Measurements from ENCODE around the gene SMIM31. TPM values are rescaled to one million over a fixed set of nuclear protein-coding genes. Genes with fewer than 3 reads are reported as not detected.

The SMIM31 gene
- polyA plus RNA-seq, 1 of the 3 experiments (the other 2 are of a cell fraction) = not detected

DNA sequence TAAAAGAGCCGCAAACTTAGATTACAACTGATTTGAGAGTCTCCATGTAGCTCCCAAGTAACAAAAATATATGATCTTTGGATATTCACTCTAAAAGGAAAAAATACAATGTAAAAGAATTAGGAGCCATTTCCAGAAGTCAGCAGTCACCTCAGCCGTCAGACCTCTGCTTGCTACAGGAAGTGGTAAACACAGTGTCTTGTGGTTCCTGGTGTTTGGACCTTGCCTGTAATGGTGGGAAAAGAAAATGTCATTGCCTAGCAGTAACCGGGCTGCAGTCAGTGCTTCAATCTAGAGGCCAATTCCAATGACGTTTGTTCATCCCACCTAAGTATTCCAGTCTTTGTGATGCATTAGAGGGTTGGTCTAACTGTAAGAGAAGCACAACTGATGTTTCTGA is 28.9 kb upstream of the SMIM31 start:
- TF ChIP-seq MXI1 (IDR thresholded peaks at IDR 0.05; ENCODE audit: low read depth, low read length) (no peak), RCOR1 (IDR thresholded peaks at IDR 0.05; ENCODE audit: low read length) (no peak), POLR2AphosphoS5 (IDR thresholded peaks at IDR 0.05; ENCODE audit: low read depth, low read length) (no peak), RFX5 (IDR thresholded peaks at IDR 0.05; ENCODE audit: low read length) (no peak), TEAD4 (IDR thresholded peaks at IDR 0.05; ENCODE audit: borderline replicate concordance, insufficient read depth) (no peak), FOXM1 (IDR thresholded peaks at IDR 0.05; ENCODE audit: low read depth) (no peak), TCF12 (IDR thresholded peaks at IDR 0.05) (no peak), FOXJ3 (CRISPR knock-in tag; IDR thresholded peaks at IDR 0.05) (no peak), EZH2phosphoT487 (IDR thresholded peaks at IDR 0.05; ENCODE audit: borderline replicate concordance, low read depth) (no peak), YY1 (IDR thresholded peaks at IDR 0.05; ENCODE audit: low read depth) (no peak), CHD2 (IDR thresholded peaks at IDR 0.05; ENCODE audit: low read length, partially characterized antibody) (no peak), JUND (IDR thresholded peaks at IDR 0.05) (no peak), EP300 (IDR thresholded peaks at IDR 0.05; ENCODE audit: borderline replicate concordance in 1 of 2, low read depth in 1 of 2, low read length in 1 of 2) (no peak), RAD21 (IDR thresholded peaks at IDR 0.05; ENCODE audit: low read length) (no peak)
- TF ChIP-seq, protein P1, sequence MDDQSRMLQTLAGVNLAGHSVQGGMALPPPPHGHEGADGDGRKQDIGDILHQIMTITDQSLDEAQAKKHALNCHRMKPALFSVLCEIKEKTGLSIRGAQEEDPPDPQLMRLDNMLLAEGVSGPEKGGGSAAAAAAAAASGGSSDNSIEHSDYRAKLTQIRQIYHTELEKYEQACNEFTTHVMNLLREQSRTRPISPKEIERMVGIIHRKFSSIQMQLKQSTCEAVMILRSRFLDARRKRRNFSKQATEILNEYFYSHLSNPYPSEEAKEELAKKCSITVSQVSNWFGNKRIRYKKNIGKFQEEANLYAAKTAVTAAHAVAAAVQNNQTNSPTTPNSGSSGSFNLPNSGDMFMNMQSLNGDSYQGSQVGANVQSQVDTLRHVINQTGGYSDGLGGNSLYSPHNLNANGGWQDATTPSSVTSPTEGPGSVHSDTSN (IDR thresholded peaks at IDR 0.05) = no peak
- TF ChIP-seq, protein P2, sequence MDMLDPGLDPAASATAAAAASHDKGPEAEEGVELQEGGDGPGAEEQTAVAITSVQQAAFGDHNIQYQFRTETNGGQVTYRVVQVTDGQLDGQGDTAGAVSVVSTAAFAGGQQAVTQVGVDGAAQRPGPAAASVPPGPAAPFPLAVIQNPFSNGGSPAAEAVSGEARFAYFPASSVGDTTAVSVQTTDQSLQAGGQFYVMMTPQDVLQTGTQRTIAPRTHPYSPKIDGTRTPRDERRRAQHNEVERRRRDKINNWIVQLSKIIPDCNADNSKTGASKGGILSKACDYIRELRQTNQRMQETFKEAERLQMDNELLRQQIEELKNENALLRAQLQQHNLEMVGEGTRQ (IDR thresholded peaks at IDR 0.05; ENCODE audit: borderline replicate concordance, low read depth, low read length) = no peak
- TF ChIP-seq, protein P3, sequence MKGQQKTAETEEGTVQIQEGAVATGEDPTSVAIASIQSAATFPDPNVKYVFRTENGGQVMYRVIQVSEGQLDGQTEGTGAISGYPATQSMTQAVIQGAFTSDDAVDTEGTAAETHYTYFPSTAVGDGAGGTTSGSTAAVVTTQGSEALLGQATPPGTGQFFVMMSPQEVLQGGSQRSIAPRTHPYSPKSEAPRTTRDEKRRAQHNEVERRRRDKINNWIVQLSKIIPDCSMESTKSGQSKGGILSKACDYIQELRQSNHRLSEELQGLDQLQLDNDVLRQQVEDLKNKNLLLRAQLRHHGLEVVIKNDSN (IDR thresholded peaks at IDR 0.05; ENCODE audit: borderline replicate concordance, low read depth) = no peak
- no peaks in the 10 kb centered on the region for H3K4me1 ChIP-seq (ENCODE audit: control insufficient read depth in 1 of 2, insufficient read depth in 2 of 2, low read depth in 1 of 2, low read length in 1 of 2)
- H3K79me2 ChIP-seq (ENCODE audit: insufficient read depth) = no peaks in the 10 kb centered on the region
- no peaks in the 10 kb centered on the region for H3K9me2 ChIP-seq
- WGBS (ENCODE audit: low lambda C conversion rate) = 4% methylated on average over 4 of the region's 4 CpGs
- DNase-seq = no peak
- no peaks in the 10 kb centered on the region for H4K20me1 ChIP-seq (ENCODE audit: insufficient read depth)
- H3K27me3 ChIP-seq (ENCODE audit: insufficient read depth) = no peaks in the 10 kb centered on the region; the same call in 1 of the 2 replicates
- no peak overlapping the region for H3K4me3 ChIP-seq (ENCODE audit: low read depth in 2 of 2, low read length in 1 of 2)
- no peaks in the 10 kb centered on the region for H3F3A ChIP-seq (replicated peaks; ENCODE audit: insufficient read depth)
- POLR2A ChIA-PET = no interaction called here
- H3K4me2 ChIP-seq = no peak overlapping the region
- H3K9me3 ChIP-seq = no peaks in the 10 kb centered on the region
- H3K9ac ChIP-seq = no peak overlapping the region
- CTCF ChIA-PET = no interaction called here
- no peak overlapping the region for H2AFZ ChIP-seq (ENCODE audit: low read depth)
- no peaks in the 10 kb centered on the region for H3K36me3 ChIP-seq (replicated peaks in 1 of 2; ENCODE audit: control insufficient read depth in 1 of 2, insufficient read depth in 2 of 2, low read length in 1 of 2)
- no peak overlapping the region for H3K27ac ChIP-seq (ENCODE audit: low read depth in 2 of 2, low read length in 1 of 2)
